HepG2 (cell line): ENCODE measurements around the gene CCK. TPM values are rescaled to one million over a fixed set of nuclear protein-coding genes. Genes with fewer than 3 reads are reported as not detected.

Source experiments
- ATAC-seq: fragments of 200-7000 bp; cut with Tn5 transposase; 3 replicates; pipeline ENCODE4 v1.9.1; 2020; ENCODE audit warnings: mild to moderate bottlenecking, moderate library complexity
- BruUV-seq: library from RNA; stranded (reverse); fragments of 400-500 nt; replicated peaks from 2 replicates; lab custom pipeline; 2021; lab: Mats Ljungman, UMichigan
- CTCF ChIA-PET: fragments of 300-600 bp; formaldehyde crosslinking; extraction: SDS; loops from one replicate; lab custom pipeline; 2021; ENCODE audit warnings: low total read pairs, inconsistent platforms, low intra/inter-chr PET ratio; lab: Yijun Ruan, JAX
- POLR2A ChIA-PET: fragments of 350-600 bp; sonication (Branson Sonifier 250); formaldehyde crosslinking; loops from one replicate; lab custom pipeline; 2020; ENCODE audit warnings: antibody characterized with exemption, inconsistent platforms; lab: Yijun Ruan, JAX
- DNase-seq: peaks from one replicate; pipeline ENCODE4 v3.0.0-alpha.2; 2015; ENCODE audit warnings: low spot score
- FAIRE-seq: peaks from 3 replicates; lab custom pipeline; 2011; peaks lifted over from hg19 to GRCh38; lab: Jason Lieb, UNC
- H2AFZ ChIP-seq: one replicate; pipeline ENCODE4 v1.6.1; 2011; ENCODE audit warnings: low read length, inconsistent platforms
- H3K27ac ChIP-seq: fragments of 300-600 bp; 3 replicates; pipeline ENCODE4 v1.8.0; 2011; ENCODE audit warnings: mixed run types, mild to moderate bottlenecking, mixed read lengths, low read length, inconsistent platforms; ENCODE audit not compliant: insufficient read depth; ENCODE audit errors: extremely low read length
- H3K27me3 ChIP-seq, 2 experiments: fragments of 200-600 bp in 1 of 2; 2 replicates in 1 of 2; 3 replicates in 1 of 2; pipeline versions ENCODE4 v1.6.0 to v1.8.0; 2011; ENCODE audit warnings: low read length in 2 of 2, mild to moderate bottlenecking in 2 of 2, moderate library complexity in 2 of 2, inconsistent platforms in 1 of 2; ENCODE audit not compliant: insufficient read depth in 2 of 2, control insufficient read depth in 1 of 2
- H3K36me3 ChIP-seq, 2 experiments: fragments of 200-600 bp in 1 of 2; replicated peaks in 1 of 2; 2 replicates in 1 of 2; 3 replicates in 1 of 2; pipeline versions ENCODE4 v1.5.1 to v1.8.0; 2011; ENCODE audit warnings: low read length in 2 of 2, inconsistent platforms in 1 of 2; ENCODE audit not compliant: insufficient read depth in 2 of 2, control insufficient read depth in 1 of 2
- H3K4me1 ChIP-seq: 2 replicates; pipeline ENCODE4 v1.5.1; 2012; ENCODE audit warnings: low read length, inconsistent platforms; ENCODE audit not compliant: insufficient read depth
- H3K4me2 ChIP-seq: 2 replicates; pipeline ENCODE4 v1.6.0; 2011; ENCODE audit warnings: low read depth, low read length, inconsistent platforms
- H3K4me3 ChIP-seq, 3 experiments: fragments of 200-600 bp in 1 of 3; sonication (generic), shearing (Covaris generic) in 1 of 3; replicated peaks in 1 of 3; 2 replicates each; pipeline ENCODE4 v1.5.1; 2011 to 2016; ENCODE audit warnings: low read length in 3 of 3, inconsistent platforms in 2 of 3, low read depth in 2 of 3, mild to moderate bottlenecking in 2 of 3, control low read depth in 1 of 3, mixed read lengths in 1 of 3; ENCODE audit not compliant: insufficient read depth in 1 of 3
- H3K79me2 ChIP-seq: one replicate; pipeline ENCODE4 v1.6.1; 2011; ENCODE audit warnings: low read length, inconsistent platforms; ENCODE audit not compliant: insufficient read depth
- H3K9ac ChIP-seq: 2 replicates; pipeline ENCODE4 v1.6.0; 2011; ENCODE audit warnings: mild to moderate bottlenecking, low read depth, low read length, inconsistent platforms; ENCODE audit not compliant: insufficient read depth
- H3K9me3 ChIP-seq: 2 replicates; pipeline ENCODE4 v1.5.1; 2012; ENCODE audit warnings: mild to moderate bottlenecking, low read length
- H4K20me1 ChIP-seq: 2 replicates; pipeline ENCODE4 v1.6.0; 2011; ENCODE audit warnings: inconsistent platforms, mild to moderate bottlenecking, low read length, moderate library complexity; ENCODE audit not compliant: insufficient read depth
- GMEB1 ChIP-seq: sonication (generic); formaldehyde crosslinking; IDR thresholded peaks from 2 replicates; pipeline ENCODE4 v1.5.1; 2020; ENCODE audit warnings: missing genetic modification reagents, mild to moderate bottlenecking, borderline replicate concordance
- HNF1A ChIP-seq, 2 experiments: sonication (generic) in 1 of 2; formaldehyde crosslinking in 1 of 2; IDR thresholded peaks; 2 replicates each; pipeline versions ENCODE4 v1.4.0 to v1.6.1; 2016 to 2020; ENCODE audit warnings: borderline replicate concordance in 1 of 2, low read depth in 1 of 2, mild to moderate bottlenecking in 1 of 2, missing genetic modification reagents in 1 of 2
- HOXA3 ChIP-seq: sonication (generic); formaldehyde crosslinking; IDR thresholded peaks from 2 replicates; pipeline ENCODE4 v1.5.0; 2020; ENCODE audit warnings: missing genetic modification reagents
- MNT ChIP-seq: fragments of 450-650 bp; IDR thresholded peaks from 2 replicates; pipeline ENCODE4 v1.6.1; 2016
- NR2F1 ChIP-seq, 2 experiments: fragments of 450-650 bp in 1 of 2; formaldehyde crosslinking in 1 of 2; IDR thresholded peaks; 2 replicates each; pipeline versions ENCODE4 v1.5.0 to v1.6.1; 2016 to 2020; ENCODE audit warnings: mild to moderate bottlenecking in 1 of 2, missing compliant biosample characterization in 1 of 2, missing genetic modification reagents in 1 of 2, moderate library complexity in 1 of 2
- POLR2AphosphoS2 ChIP-seq: IDR thresholded peaks from 2 replicates; pipeline ENCODE4 v1.6.1; 2011; ENCODE audit warnings: low read depth, low read length, improper control_type of control experiment
- SPEN ChIP-seq: sonication (generic); formaldehyde crosslinking; IDR thresholded peaks from 2 replicates; pipeline ENCODE4 v1.5.1; 2020; ENCODE audit warnings: low read depth, mild to moderate bottlenecking, missing genetic modification reagents
- ZBTB4 ChIP-seq: sonication (generic); formaldehyde crosslinking; IDR thresholded peaks from 2 replicates; pipeline ENCODE4 v1.4.0; 2020; ENCODE audit warnings: missing genetic modification reagents, mild to moderate bottlenecking, borderline replicate concordance
- ZNF121 ChIP-seq: sonication (generic); formaldehyde crosslinking; IDR thresholded peaks from 2 replicates; pipeline ENCODE4 v1.5.0; 2020; ENCODE audit warnings: mild to moderate bottlenecking, missing genetic modification reagents
- ZNF468 ChIP-seq: sonication (generic); formaldehyde crosslinking; IDR thresholded peaks from 2 replicates; pipeline ENCODE4 v1.8.0; 2022; ENCODE audit warnings: mild to moderate bottlenecking, moderate library complexity, missing genetic modification reagents
- ZNF7 ChIP-seq: IDR thresholded peaks from 2 replicates; pipeline ENCODE4 v1.6.1; 2016; ENCODE audit warnings: missing biosample characterization, missing genetic modification reagents
- WGBS: methylation state at CpG from one replicate; pipeline ENCODE4 v1.1.6; 2017; ENCODE audit warnings: low lambda C conversion rate; 5-methylcytosine and 5-hydroxymethylcytosine counted together
- in situ Hi-C: cut with HindIII; loops from 2 replicates; pipeline ENCODE4 v1.10.0; 2017; ENCODE audit warnings: low pct_unique_long_range_greater_than_20kb; ENCODE audit not compliant: extremely low pct_ligation_motif_present
- intact Hi-C: fragments of 100-400 bp; cut with micrococcal nuclease; formaldehyde crosslinking; loops from one replicate; pipeline ENCODE4 v1.10.0; 2022; ENCODE audit not compliant: unreplicated experiment
- polyA plus RNA-seq, 8 experiments: library from polyadenylated mRNA; depleted of rRNA in 3 of 8; stranded (reverse) in 7 of 8; unstranded in 1 of 8; fragments of >200 nt; fragmentation: Illumina TruSeq in 4 of 8; extraction: Trizol in 4 of 8; gene quantifications; 2 replicates each; pipeline versions ENCODE4 v1.2.1 to v1.2.3, GENCODE V29; 2011 to 2016; ENCODE audit warnings: low read depth in 4 of 8, missing spikeins in 1 of 8, mixed read lengths in 1 of 8; ENCODE audit not compliant: insufficient read depth in 1 of 8
- total RNA-seq, 5 experiments: library from RNA; depleted of rRNA; stranded (reverse); fragments of >200 nt; fragmentation: Illumina TruSeq; extraction: Trizol; gene quantifications; 2 replicates each; pipeline ENCODE4 v1.2.3, GENCODE V29; 2016; ENCODE audit warnings: low read depth in 1 of 5

Gene CCK
- total and polyA plus RNA-seq, 2 of the 13 experiments (the other 11 are each of a cell fraction or from before 2014, with no cell fraction given) = not detected

- intact Hi-C loops (no loop called here), in situ Hi-C loops (no loop called here)
- Histone ChIP-seq H3K79me2 (no peaks in the 10 kb centered on the region), H3K9ac (no peak overlapping the region), H3K27me3 (no peaks in the 10 kb centered on the region; a peak in 1 of 5 replicates), H3K27ac (no peak overlapping the region), H3K4me3 (no peak overlapping the region), H2AFZ (no peak overlapping the region), H3K9me3 (no peaks in the 10 kb centered on the region), H4K20me1 (no peaks in the 10 kb centered on the region), H3K4me1 (no peaks in the 10 kb centered on the region), H3K4me2 (no peak overlapping the region), H3K36me3 (no peaks in the 10 kb centered on the region)
- WGBS = 13% methylated on average over 4 of the region's 4 CpGs
- BruUV-seq = no TSS peak
- DNase-seq (no peak), ATAC-seq (no peak), FAIRE-seq (no peak)
- ChIA-PET POLR2A (no interaction called here), CTCF (no interaction called here)
- TF ChIP-seq MNT (no peak), HOXA3 (no peak), SPEN (CRISPR knock-in tag) (no peak), NR2F1 (CRISPR knock-in tag; IDR thresholded peaks at IDR 0.05) (no peak), GMEB1 (CRISPR knock-in tag) (no peak), POLR2AphosphoS2 (no peak), HNF1A (IDR thresholded peaks at IDR 0.05; ENCODE audit: low read depth) (no peak), HNF1A (CRISPR knock-in tag; IDR thresholded peaks at IDR 0.05; ENCODE audit: borderline replicate concordance) (no peak), ZNF468 (CRISPR knock-in tag) (no peak), ZBTB4 (no peak), ZNF7 (no peak), ZNF121 (CRISPR knock-in tag) (no peak)
Observed at GRCh38 chr3:42301446-42302175, 35.6 kb upstream of the CCK start.
